Measurements from ENCODE around the gene CCNH. TPM values are rescaled to one million over a fixed set of nuclear protein-coding genes. Genes with fewer than 3 reads are reported as not detected.

Gene CCNH
- total and polyA plus RNA-seq, 2 experiments from 2014 or later, result 74.4 to 80.2 TPM

GRCh38 chr5:87438231-87438630 lies 25.5 kb upstream of the CCNH start:
- ATAC-seq, result no peak
- H3K9me3 Mint-ChIP-seq, result peaks cover 3% of the 10 kb centered on the region; the same call in 1 of the 3 replicates
- H3K9me2 ChIP-seq (ENCODE audit: insufficient read depth), result no peaks in the 10 kb centered on the region

More at GRCh38 chr5:87438231-87438630, 25.5 kb upstream of the CCNH start:
- Histone ChIP-seq H3K36me3 (ENCODE audit: insufficient read depth) (no peaks in the 10 kb centered on the region), H3K79me2 (replicated peaks; ENCODE audit: insufficient read depth) (no peaks in the 10 kb centered on the region), H3F3A (replicated peaks; ENCODE audit: low read depth) (no peaks in the 10 kb centered on the region), H3K27ac (ENCODE audit: low read depth) (no peak overlapping the region), H4K20me1 (replicated peaks; ENCODE audit: insufficient read depth) (no peaks in the 10 kb centered on the region), H3K4me3 (no peak overlapping the region), H2AFZ (no peak overlapping the region), H3K27me3 (ENCODE audit: insufficient read depth) (no peaks in the 10 kb centered on the region), H3K4me2 (no peak overlapping the region), H3K4me1 (ENCODE audit: insufficient read depth) (no peaks in the 10 kb centered on the region)
- no peaks in the 10 kb centered on the region for H3K36me3 Mint-ChIP-seq (ENCODE audit: low read depth)
- no peak for DNase-seq (ENCODE audit: low spot score)
- TF ChIP-seq CREB1 (CRISPR knock-in tag; IDR thresholded peaks at IDR 0.05; ENCODE audit: low read depth), result no peak
- no peak for TF ChIP-seq ETS1 (IDR thresholded peaks at IDR 0.05)
- TF ChIP-seq ZNF114 (CRISPR knock-in tag; IDR thresholded peaks at IDR 0.05), result no peak
- no peak for TF ChIP-seq STAT1 (IDR thresholded peaks at IDR 0.05; ENCODE audit: unreplicated experiment)
- TF ChIP-seq POLR2AphosphoS5 (IDR thresholded peaks at IDR 0.05; ENCODE audit: low read depth), result no peak
- no peak for TF ChIP-seq ZNF462 (CRISPR knock-in tag; IDR thresholded peaks at IDR 0.05)
- TF ChIP-seq REST (IDR thresholded peaks at IDR 0.05; ENCODE audit: unreplicated experiment), result no peak
- TF ChIP-seq JUNB (IDR thresholded peaks at IDR 0.05; ENCODE audit: unreplicated experiment), result no peak
- TF ChIP-seq, protein P1, sequence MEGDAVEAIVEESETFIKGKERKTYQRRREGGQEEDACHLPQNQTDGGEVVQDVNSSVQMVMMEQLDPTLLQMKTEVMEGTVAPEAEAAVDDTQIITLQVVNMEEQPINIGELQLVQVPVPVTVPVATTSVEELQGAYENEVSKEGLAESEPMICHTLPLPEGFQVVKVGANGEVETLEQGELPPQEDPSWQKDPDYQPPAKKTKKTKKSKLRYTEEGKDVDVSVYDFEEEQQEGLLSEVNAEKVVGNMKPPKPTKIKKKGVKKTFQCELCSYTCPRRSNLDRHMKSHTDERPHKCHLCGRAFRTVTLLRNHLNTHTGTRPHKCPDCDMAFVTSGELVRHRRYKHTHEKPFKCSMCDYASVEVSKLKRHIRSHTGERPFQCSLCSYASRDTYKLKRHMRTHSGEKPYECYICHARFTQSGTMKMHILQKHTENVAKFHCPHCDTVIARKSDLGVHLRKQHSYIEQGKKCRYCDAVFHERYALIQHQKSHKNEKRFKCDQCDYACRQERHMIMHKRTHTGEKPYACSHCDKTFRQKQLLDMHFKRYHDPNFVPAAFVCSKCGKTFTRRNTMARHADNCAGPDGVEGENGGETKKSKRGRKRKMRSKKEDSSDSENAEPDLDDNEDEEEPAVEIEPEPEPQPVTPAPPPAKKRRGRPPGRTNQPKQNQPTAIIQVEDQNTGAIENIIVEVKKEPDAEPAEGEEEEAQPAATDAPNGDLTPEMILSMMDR (conservative IDR thresholded peaks at IDR 0.05; ENCODE audit: low read depth in 2 of 2), result no peak
- TF ChIP-seq EZH2phosphoT487 (IDR thresholded peaks at IDR 0.05; ENCODE audit: unreplicated experiment), result no peak
- TF ChIP-seq ZNF331 (CRISPR knock-in tag; IDR thresholded peaks at IDR 0.05; ENCODE audit: low read depth), result no peak
- TF ChIP-seq NANOG (IDR thresholded peaks at IDR 0.05; ENCODE audit: borderline replicate concordance), result no peak
- TF ChIP-seq EZH2 (IDR thresholded peaks at IDR 0.05; ENCODE audit: low read depth, unreplicated experiment), result no peak
- no peak overlapping the region for H3K4me3 Mint-ChIP-seq
- H3K4me1 Mint-ChIP-seq, result no peaks in the 10 kb centered on the region
- H3K27ac Mint-ChIP-seq, result no peak overlapping the region
- H3K27me3 Mint-ChIP-seq (ENCODE audit: insufficient read depth, low read depth, poor library complexity), result peaks cover 3% of the 10 kb centered on the region

All from GM23338 (cell line).